IMR-90 (cell line): ENCODE data around the gene TEAD4.

ENCODE experiments used
- POLR2A ChIP-seq: IDR thresholded peaks from 2 replicates; pipeline ENCODE4 v1.6.1; 2012; ENCODE audit warnings: mild to moderate bottlenecking, low read depth, low read length
- RAD21 ChIP-seq: IDR thresholded peaks from 2 replicates; pipeline ENCODE4 v1.6.1; 2012; ENCODE audit warnings: low read length, improper control_type of control experiment
- RFX5 ChIP-seq: IDR thresholded peaks from 2 replicates; pipeline ENCODE4 v1.8.0; 2012; ENCODE audit warnings: low read depth, mild to moderate bottlenecking, low read length, moderate library complexity
- SMC3 ChIP-seq: fragments of 150-350 bp; IDR thresholded peaks from 2 replicates; pipeline ENCODE4 v1.6.1; 2016; ENCODE audit warnings: low read depth, mild to moderate bottlenecking, antibody characterized with exemption, low read length, moderate library complexity
- TF ChIP-seq, protein P1 (sequence below): conservative IDR thresholded peaks from 2 replicates; pipeline ENCODE4 v1.5.1; 2012; ENCODE audit warnings: mild to moderate bottlenecking, low read depth, low read length, improper control_type of control experiment
- TF ChIP-seq, protein P2 (sequence below): fragments of 150-350 bp; IDR thresholded peaks from 2 replicates; pipeline ENCODE4 v1.6.1; 2016; ENCODE audit warnings: low read depth, mild to moderate bottlenecking, low read length, moderate library complexity, borderline replicate concordance

DNA sequence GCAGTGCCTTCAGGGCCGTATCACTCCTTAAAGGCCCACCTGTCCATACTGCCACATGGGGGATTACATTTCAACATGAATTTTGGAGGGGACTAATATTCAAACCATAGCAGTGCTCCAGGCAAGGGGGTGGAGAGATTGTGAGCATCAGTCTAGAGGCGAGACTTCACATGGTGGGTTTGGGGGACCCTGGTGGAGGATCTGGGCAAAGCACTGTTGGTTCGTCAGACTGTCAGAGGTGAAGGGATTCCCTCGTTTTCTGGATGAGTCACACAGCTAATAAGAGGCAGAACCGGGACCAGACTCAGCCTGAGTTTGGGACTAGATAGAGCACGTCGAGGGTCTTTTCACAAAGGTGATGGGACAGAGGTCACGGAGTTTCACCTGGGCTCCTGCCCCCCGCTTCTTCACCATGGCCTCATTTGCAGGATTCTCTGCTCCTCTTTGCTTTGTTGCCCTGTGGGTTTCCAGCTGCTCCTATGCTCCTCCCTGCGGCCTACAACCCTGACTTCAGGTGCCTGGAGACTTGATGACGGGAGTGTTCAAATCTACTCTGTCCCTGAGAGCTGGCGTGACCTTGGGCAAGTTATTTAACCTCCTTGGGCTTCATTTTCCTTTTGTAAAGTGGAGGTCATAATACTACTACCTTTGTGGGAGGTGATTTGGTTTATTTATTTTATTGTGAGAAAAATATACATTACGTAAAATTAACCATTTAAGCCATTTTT is 41.5 kb downstream of the TEAD4 start:
- no peak for TF ChIP-seq RFX5
- TF ChIP-seq POLR2A: no peak
- TF ChIP-seq, protein P1, sequence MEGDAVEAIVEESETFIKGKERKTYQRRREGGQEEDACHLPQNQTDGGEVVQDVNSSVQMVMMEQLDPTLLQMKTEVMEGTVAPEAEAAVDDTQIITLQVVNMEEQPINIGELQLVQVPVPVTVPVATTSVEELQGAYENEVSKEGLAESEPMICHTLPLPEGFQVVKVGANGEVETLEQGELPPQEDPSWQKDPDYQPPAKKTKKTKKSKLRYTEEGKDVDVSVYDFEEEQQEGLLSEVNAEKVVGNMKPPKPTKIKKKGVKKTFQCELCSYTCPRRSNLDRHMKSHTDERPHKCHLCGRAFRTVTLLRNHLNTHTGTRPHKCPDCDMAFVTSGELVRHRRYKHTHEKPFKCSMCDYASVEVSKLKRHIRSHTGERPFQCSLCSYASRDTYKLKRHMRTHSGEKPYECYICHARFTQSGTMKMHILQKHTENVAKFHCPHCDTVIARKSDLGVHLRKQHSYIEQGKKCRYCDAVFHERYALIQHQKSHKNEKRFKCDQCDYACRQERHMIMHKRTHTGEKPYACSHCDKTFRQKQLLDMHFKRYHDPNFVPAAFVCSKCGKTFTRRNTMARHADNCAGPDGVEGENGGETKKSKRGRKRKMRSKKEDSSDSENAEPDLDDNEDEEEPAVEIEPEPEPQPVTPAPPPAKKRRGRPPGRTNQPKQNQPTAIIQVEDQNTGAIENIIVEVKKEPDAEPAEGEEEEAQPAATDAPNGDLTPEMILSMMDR: no peak
- no peak for TF ChIP-seq RAD21
- TF ChIP-seq SMC3: no peak
- TF ChIP-seq, protein P2, sequence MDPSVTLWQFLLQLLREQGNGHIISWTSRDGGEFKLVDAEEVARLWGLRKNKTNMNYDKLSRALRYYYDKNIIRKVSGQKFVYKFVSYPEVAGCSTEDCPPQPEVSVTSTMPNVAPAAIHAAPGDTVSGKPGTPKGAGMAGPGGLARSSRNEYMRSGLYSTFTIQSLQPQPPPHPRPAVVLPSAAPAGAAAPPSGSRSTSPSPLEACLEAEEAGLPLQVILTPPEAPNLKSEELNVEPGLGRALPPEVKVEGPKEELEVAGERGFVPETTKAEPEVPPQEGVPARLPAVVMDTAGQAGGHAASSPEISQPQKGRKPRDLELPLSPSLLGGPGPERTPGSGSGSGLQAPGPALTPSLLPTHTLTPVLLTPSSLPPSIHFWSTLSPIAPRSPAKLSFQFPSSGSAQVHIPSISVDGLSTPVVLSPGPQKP: no peak
